Measurements from ENCODE around the gene PTPRG.

GRCh38 chr3:61765157-61765876 lies 203.9 kb downstream of the PTPRG start:
- TF ChIP-seq CTCF (IDR thresholded peaks at IDR 0.05; ENCODE audit: poor library complexity) (no peak), EZH2 (IDR thresholded peaks at IDR 0.05; ENCODE audit: borderline replicate concordance) (no peak), EZH2phosphoT487 (IDR thresholded peaks at IDR 0.05; ENCODE audit: low read depth, severe bottlenecking, unreplicated experiment) (no peak)
